Natural killer cell (primary cell): ENCODE data around the gene ZNF543. TPM values are rescaled to one million over a fixed set of nuclear protein-coding genes. Genes with fewer than 3 reads are reported as not detected.
A peak's percentile ranks its signal among the peaks of the same experiment; 100 is the strongest.

Experiments
- ATAC-seq, 3 donors: fragments of 150-1000 bp in 2 of 3; fragments of 200-7000 bp in 1 of 3; cut with Tn5 transposase; 1 replicate in 1 of 3; 2 replicates in 2 of 3; pipeline ENCODE4 v1.10.0; 2021; ENCODE audit warnings: mild to moderate bottlenecking in 2 of 3, moderate library complexity in 2 of 3
- DNase-seq, 2 donors: peaks; one replicate each; pipeline versions ENCODE4 v3.0.0 to v3.0.0-alpha.2; 2013 to 2021; ENCODE audit warnings: mixed read lengths in 1 of 2
- H3K27ac ChIP-seq: one replicate; pipeline ENCODE4 v1.5.1; 2013; ENCODE audit warnings: mild to moderate bottlenecking, low read length
- H3K27me3 ChIP-seq: one replicate; pipeline ENCODE4 v1.6.1; 2013; ENCODE audit warnings: low read length; ENCODE audit not compliant: control insufficient read depth, insufficient read depth
- H3K36me3 ChIP-seq: one replicate; pipeline ENCODE4 v1.6.1; 2013; ENCODE audit warnings: low read length; ENCODE audit not compliant: control insufficient read depth, insufficient read depth
- H3K4me1 ChIP-seq: one replicate; pipeline ENCODE4 v1.6.1; 2013; ENCODE audit warnings: low read length; ENCODE audit not compliant: control insufficient read depth, insufficient read depth
- H3K4me3 ChIP-seq: one replicate; pipeline ENCODE4 v1.5.1; 2013; ENCODE audit warnings: low read length
- H3K9me3 ChIP-seq: one replicate; pipeline ENCODE4 v1.6.1; 2013; ENCODE audit warnings: low read length; ENCODE audit not compliant: control insufficient read depth, insufficient read depth
- H3K27ac Mint-ChIP-seq, 2 donors: one replicate each; pipeline ENCODE4 v1.8.0; 2022; ENCODE audit warnings: mild to moderate bottlenecking in 2 of 2, mixed read lengths in 2 of 2, moderate library complexity in 1 of 2
- H3K27me3 Mint-ChIP-seq, 2 donors: one replicate each; pipeline ENCODE4 v1.8.0; 2022; ENCODE audit warnings: low read depth in 2 of 2, mixed read lengths in 2 of 2
- H3K36me3 Mint-ChIP-seq: one replicate; pipeline ENCODE4 v1.8.0; 2022; ENCODE audit warnings: mixed read lengths
- H3K4me1 Mint-ChIP-seq, 2 donors: one replicate each; pipeline ENCODE4 v1.8.0; 2022; ENCODE audit warnings: mixed read lengths in 2 of 2
- H3K4me3 Mint-ChIP-seq: one replicate; pipeline ENCODE4 v1.8.0; 2022; ENCODE audit warnings: mild to moderate bottlenecking, moderate library complexity, mixed read lengths
- H3K9me3 Mint-ChIP-seq, 2 donors: one replicate each; pipeline ENCODE4 v1.8.0; 2022; ENCODE audit warnings: mixed read lengths in 2 of 2
- CTCF ChIP-seq: fragments of 200-600 bp; IDR thresholded peaks from one replicate; pipeline ENCODE4 v1.8.0; 2022; ENCODE audit warnings: antibody characterized with exemption
- WGBS: methylation state at CpG from one replicate; pipeline ENCODE4 v1.1.7; 2013; ENCODE audit warnings: missing lambda C conversion rate; ENCODE audit not compliant: insufficient coverage; 5-methylcytosine and 5-hydroxymethylcytosine counted together
- intact Hi-C: fragments of 100-400 bp; cut with micrococcal nuclease; formaldehyde crosslinking; loops from one replicate; pipeline ENCODE4 v1.14.2; 2022
- total RNA-seq, 4 donors: library from RNA; stranded (reverse); fragments of 120-200 nt in 1 of 4; gene quantifications; one replicate each; pipeline versions ENCODE4 v1.2.3 to v1.2.4, GENCODE V29; 2013 to 2022

ZNF543 gene
- total RNA-seq, 3 donors from 2014 or later (not counting 1 experiment from before 2014, with no cell fraction given), result 4.7 to 7.2 (median 5.9) TPM

- no peak overlapping the region for H3K4me3 Mint-ChIP-seq
- Histone ChIP-seq H3K27me3 (peaks cover 17% of the 10 kb centered on the region), H3K4me1 (peaks cover 24% of the 10 kb centered on the region), H3K9me3 (no peaks in the 10 kb centered on the region), H3K36me3 (no peaks in the 10 kb centered on the region), H3K27ac (no peak overlapping the region), H3K4me3 (no peak overlapping the region)
- H3K4me1 Mint-ChIP-seq, result peaks cover 27 to 30% of the 10 kb centered on the region in 2 donors
- H3K9me3 Mint-ChIP-seq, result peaks cover 0 to 2% of the 10 kb centered on the region in 2 donors
- no peak overlapping the region for H3K27ac Mint-ChIP-seq
- no peak for TF ChIP-seq CTCF
- ATAC-seq (no peak), DNase-seq (no peak)
- H3K27me3 Mint-ChIP-seq, result peaks cover 46 to 56% of the 10 kb centered on the region in 2 donors
- intact Hi-C loops, result no loop called here
- 21% methylated on average over 28 of the region's 29 CpGs for WGBS
- peaks cover 15% of the 10 kb centered on the region for H3K36me3 Mint-ChIP-seq
Observed at GRCh38 chr19:57317503-57317902, 2.8 kb upstream of the ZNF543 start.

- peaks cover 22% of the 10 kb centered on the region for H3K36me3 Mint-ChIP-seq
- Histone ChIP-seq H3K36me3 (peaks cover 10% of the 10 kb centered on the region), H3K4me3 (peak overlapping the region; percentile 81), H3K4me1 (peaks cover 24% of the 10 kb centered on the region), H3K27ac (peak overlapping the region; percentile 94), H3K27me3 (peaks cover 13% of the 10 kb centered on the region), H3K9me3 (no peaks in the 10 kb centered on the region)
- TF ChIP-seq CTCF, result no peak
- H3K27ac Mint-ChIP-seq, result peak overlapping the region; percentile 95 to 99
- WGBS, result 0% methylated on average over 1 of the region's 1 CpG
- peaks cover 32% of the 10 kb centered on the region in 2 donors for H3K27me3 Mint-ChIP-seq
- H3K4me1 Mint-ChIP-seq, result peaks cover 27 to 35% of the 10 kb centered on the region in 2 donors
- peak overlapping the region; percentile 94 for H3K4me3 Mint-ChIP-seq
- peaks cover 0 to 2% of the 10 kb centered on the region in 2 donors for H3K9me3 Mint-ChIP-seq
- intact Hi-C loops, result loop anchor here (1.0 to 2.0 kb wide), 3 partner anchors 31 to 80 kb away; partner anchors contain the start of genes ZNF304, ZNF460 and ZNF805
- ATAC-seq (no peak), DNase-seq (no peak)
Observed at GRCh38 chr19:57319869-57320179, 448 bp upstream of the ZNF543 start.

GRCh38 chr19:57321116-57321515 lies 844 bp downstream of the ZNF543 start:
- no peak for TF ChIP-seq CTCF
- intact Hi-C loops, result loop anchor here (2.0 kb wide), 1 partner anchor 40 kb away; the partner anchor contains the start of gene ZNF460
- peak overlapping the region; percentile 81 for H3K4me3 ChIP-seq
- peaks cover 24% of the 10 kb centered on the region for H3K4me1 ChIP-seq
- peaks cover 23% of the 10 kb centered on the region for H3K36me3 Mint-ChIP-seq
- DNase-seq (no peak), ATAC-seq (no peak)
- peaks cover 27 to 35% of the 10 kb centered on the region in 2 donors for H3K4me1 Mint-ChIP-seq
- H3K4me3 Mint-ChIP-seq, result peak overlapping the region; percentile 94
- H3K9me3 ChIP-seq, result peaks cover 2% of the 10 kb centered on the region
- H3K9me3 Mint-ChIP-seq, result peaks cover 0 to under 1% of the 10 kb centered on the region in 2 donors
- peaks cover 11% of the 10 kb centered on the region for H3K27me3 ChIP-seq
- H3K36me3 ChIP-seq, result peaks cover 19% of the 10 kb centered on the region
- peak overlapping the region; percentile 95 to 99 for H3K27ac Mint-ChIP-seq
- WGBS, result 58% methylated on average over 8 of the region's 8 CpGs
- peaks cover 19 to 20% of the 10 kb centered on the region in 2 donors for H3K27me3 Mint-ChIP-seq
- H3K27ac ChIP-seq, result peak overlapping the region; percentile 94

GRCh38 chr19:57321751-57322150 lies 1.5 kb downstream of the ZNF543 start:
- peaks cover 27 to 35% of the 10 kb centered on the region in 2 donors for H3K4me1 Mint-ChIP-seq
- ATAC-seq (no peak), DNase-seq (no peak)
- H3K4me3 Mint-ChIP-seq, result peak overlapping the region; percentile 94
- intact Hi-C loops, result loop anchor here (2.0 kb wide), 1 partner anchor 41 kb away; the partner anchor contains the start of gene ZNF460
- Histone ChIP-seq H3K27me3 (peaks cover 11% of the 10 kb centered on the region), H3K27ac (no peak overlapping the region), H3K36me3 (peaks cover 23% of the 10 kb centered on the region), H3K4me3 (no peak overlapping the region), H3K4me1 (peaks cover 24% of the 10 kb centered on the region), H3K9me3 (peaks cover 2% of the 10 kb centered on the region)
- H3K36me3 Mint-ChIP-seq, result peaks cover 20% of the 10 kb centered on the region
- peaks cover 13% of the 10 kb centered on the region in 2 donors for H3K27me3 Mint-ChIP-seq
- no peaks in the 10 kb centered on the region for H3K9me3 Mint-ChIP-seq
- peak overlapping the region; percentile 95 to 99 for H3K27ac Mint-ChIP-seq
- TF ChIP-seq CTCF, result no peak
- 25% methylated on average over 3 of the region's 3 CpGs for WGBS
